ENCODE measurements around the gene ACTR6. TPM values are rescaled to one million over a fixed set of nuclear protein-coding genes. Genes with fewer than 3 reads are reported as not detected.
"Not testable (repeated sequence)": the region's sequence is repeated elsewhere in the genome, so short reads cannot be mapped to it uniquely, and the experiment has no call there.

ACTR6 gene
- total RNA-seq, 2 experiments from 2014 or later: 53.4 to 56.5 TPM

DNA sequence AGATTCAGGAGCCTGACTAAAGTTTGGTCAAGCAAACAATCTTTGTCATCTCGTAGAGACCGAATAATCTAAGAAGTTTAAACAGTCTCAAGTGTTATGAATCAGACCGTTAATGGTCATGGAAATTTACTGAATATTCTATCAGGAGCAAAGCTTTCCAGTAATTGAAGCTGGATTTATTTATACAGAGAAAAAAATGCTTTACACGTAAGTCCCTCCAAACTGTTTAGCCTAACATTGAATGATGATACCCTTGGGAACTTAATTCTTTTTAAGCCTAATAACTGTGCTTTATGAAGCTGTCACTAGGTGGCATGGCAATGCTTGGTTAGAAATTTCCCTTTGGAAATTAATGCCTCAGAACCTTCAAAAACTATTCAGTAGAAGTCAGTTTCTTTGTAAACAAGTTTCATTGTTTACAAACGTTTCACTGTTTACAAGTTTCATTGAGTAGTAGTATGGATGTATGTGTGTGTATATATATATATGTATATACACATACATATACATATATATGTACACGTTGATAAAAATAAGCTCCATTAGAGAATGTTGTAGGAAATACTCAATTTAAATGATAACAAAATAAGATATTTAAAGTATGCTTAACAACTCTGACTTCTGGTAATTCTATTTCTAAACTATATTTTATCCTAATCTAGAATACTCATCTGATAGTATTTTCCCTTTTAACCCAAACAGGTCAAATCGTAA lies 34.1 kb downstream of the ACTR6 start:
- ChIA-PET POLR2A (no interaction called here), CTCF (interaction anchor here (0.5 to 2.5 kb wide), 13 partner anchors 10 to 437 kb away, joined by 3 to 17 read pairs (median 4); partner anchors contain the start of genes DEPDC4 and SCYL2)
- no peaks in the 10 kb centered on the region for H3K36me3 Mint-ChIP-seq (ENCODE audit: low read depth)
- no peaks in the 10 kb centered on the region for H3K4me1 Mint-ChIP-seq
- DNase-seq: no peak
- H3K27me3 Mint-ChIP-seq: no peaks in the 10 kb centered on the region
- no peak overlapping the region for H3K4me3 Mint-ChIP-seq
- no peaks in the 10 kb centered on the region for H3K9me3 Mint-ChIP-seq
- H3K27ac Mint-ChIP-seq: no peak overlapping the region

DNA sequence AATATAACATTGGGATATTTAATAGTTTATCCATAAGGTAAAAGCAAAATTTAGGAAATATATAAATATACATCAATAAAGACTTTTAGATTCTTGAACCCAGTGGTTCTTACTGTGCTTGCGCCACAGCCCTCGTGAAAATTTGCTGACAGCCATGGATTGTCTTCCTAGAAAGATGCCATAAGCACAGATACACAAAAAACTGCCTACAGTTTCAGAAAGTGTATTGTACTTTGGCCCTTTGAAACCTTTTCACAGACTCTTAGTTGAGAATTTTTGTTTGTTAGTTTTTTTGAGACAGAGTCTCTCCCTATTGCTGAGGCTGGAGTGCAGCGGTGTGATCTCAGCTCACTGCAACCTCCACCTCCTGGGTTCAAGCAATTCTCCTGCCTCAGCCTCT lies 38.2 kb downstream of the ACTR6 start:
- Mint-ChIP-seq H3K36me3 (ENCODE audit: low read depth) (no peaks in the 10 kb centered on the region), H3K4me1 (no peaks in the 10 kb centered on the region), H3K9me3 (no peaks in the 10 kb centered on the region), H3K27me3 (no peaks in the 10 kb centered on the region), H3K4me3 (no peak overlapping the region), H3K27ac (no peak overlapping the region)
- CTCF ChIA-PET: no interaction called here
- DNase-seq: no peak
- POLR2A ChIA-PET: interaction anchor here (0.6 kb wide), 1 partner anchor 815 kb away, joined by 4 read pairs; no protein-coding TSS in a partner anchor

DNA sequence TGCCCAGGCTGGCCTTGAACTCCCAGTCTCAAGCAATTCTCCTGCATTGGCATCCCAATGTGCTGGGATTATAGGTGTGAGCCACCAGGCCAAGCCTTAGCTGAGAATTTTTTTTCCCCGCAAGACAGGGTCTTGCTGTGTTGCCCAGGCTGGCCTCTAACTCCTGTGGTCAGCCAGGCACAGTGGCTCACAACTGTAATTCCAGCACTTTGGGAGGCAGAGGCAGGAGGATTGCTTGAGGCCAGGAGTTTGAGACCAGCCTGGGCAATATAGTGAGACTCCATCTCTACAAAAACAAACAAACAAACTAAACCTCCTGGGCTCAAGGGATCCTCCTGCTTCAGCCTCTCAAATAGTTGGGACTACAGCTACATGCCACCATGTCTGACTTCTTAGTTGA lies 39.0 kb downstream of the ACTR6 start:
- Mint-ChIP-seq H3K36me3 (ENCODE audit: low read depth) (no peaks in the 10 kb centered on the region), H3K27me3 (no peaks in the 10 kb centered on the region), H3K4me1 (no peaks in the 10 kb centered on the region), H3K27ac (no peak overlapping the region), H3K9me3 (no peaks in the 10 kb centered on the region), H3K4me3 (no peak overlapping the region)
- ChIA-PET POLR2A (interaction anchor here (0.6 kb wide), 1 partner anchor 816 kb away, joined by 4 read pairs; no protein-coding TSS in a partner anchor), CTCF (no interaction called here)
- no peak for DNase-seq

DNA sequence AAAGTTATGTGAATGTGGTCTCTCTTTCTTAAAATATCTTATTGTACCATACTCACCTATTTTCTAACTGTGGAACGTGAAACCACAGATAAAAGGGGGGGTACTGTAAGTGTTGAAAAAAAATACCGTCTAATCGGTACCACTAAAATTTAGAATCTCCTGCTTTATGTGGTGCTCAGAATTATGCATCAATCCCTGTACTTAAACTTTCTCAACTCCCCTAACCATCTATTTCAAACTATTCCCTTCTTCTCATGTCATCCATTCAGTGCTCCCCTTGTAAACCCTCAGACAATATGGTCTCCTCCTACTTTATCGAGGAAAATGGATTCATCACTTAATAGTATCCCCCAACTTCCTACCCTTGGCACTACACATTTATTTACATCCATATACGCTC lies 42.5 kb downstream of the ACTR6 start:
- H3K4me1 Mint-ChIP-seq: no peaks in the 10 kb centered on the region
- H3K36me3 Mint-ChIP-seq (ENCODE audit: low read depth): no peaks in the 10 kb centered on the region
- H3K9me3 Mint-ChIP-seq: no peaks in the 10 kb centered on the region
- H3K27me3 Mint-ChIP-seq: no peaks in the 10 kb centered on the region
- H3K27ac Mint-ChIP-seq: no peak overlapping the region
- H3K4me3 Mint-ChIP-seq: no peak overlapping the region
- no peak for DNase-seq
- ChIA-PET POLR2A (no interaction called here), CTCF (interaction anchor here (0.9 kb wide), 1 partner anchor 88 kb away, joined by 3 read pairs; no protein-coding TSS in a partner anchor)

DNA sequence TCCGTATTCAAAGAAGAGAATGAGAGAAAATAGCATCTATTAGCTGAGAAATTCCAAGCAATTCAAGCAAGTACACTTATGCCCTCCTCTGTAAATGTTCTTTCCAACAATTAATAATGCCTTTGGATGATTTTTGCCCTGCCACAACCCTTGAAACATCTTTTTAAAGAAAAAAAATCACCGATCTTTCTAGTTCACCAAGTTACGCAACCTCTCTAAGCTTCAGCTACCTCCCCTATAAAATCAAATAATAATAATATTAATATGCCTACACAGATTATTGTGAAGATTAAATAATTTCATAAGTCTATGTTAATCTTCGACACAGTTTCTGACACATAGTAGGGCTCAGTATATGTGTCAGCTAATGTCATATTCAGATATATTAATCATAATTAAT lies 47.1 kb downstream of the ACTR6 start:
- no peak for DNase-seq
- Mint-ChIP-seq H3K9me3 (no peaks in the 10 kb centered on the region), H3K27me3 (no peaks in the 10 kb centered on the region), H3K4me1 (no peaks in the 10 kb centered on the region), H3K4me3 (no peak overlapping the region), H3K27ac (no peak overlapping the region), H3K36me3 (ENCODE audit: low read depth) (no peaks in the 10 kb centered on the region)
- ChIA-PET POLR2A (no interaction called here), CTCF (no interaction called here)

DNA sequence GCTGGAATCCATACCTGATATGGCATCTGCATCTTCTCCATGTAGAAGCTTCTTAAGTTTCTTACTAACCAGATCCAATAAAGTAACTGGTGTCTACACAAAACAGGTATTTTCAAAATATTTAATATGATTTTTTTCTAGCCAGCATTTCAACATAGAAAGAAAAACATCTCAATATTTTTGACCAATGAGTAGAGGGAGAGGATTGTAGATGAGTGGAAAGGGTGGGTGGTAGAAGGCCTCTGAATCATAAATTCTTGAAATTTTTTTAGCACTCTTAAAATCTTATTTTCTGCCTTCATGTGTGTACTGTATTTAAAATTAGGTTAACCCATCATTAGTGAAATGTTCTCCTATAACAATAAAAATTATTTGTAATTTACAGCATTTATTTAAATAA lies 48.3 kb downstream of the ACTR6 start:
- Mint-ChIP-seq H3K4me3 (no peak overlapping the region), H3K36me3 (ENCODE audit: low read depth) (no peaks in the 10 kb centered on the region), H3K4me1 (no peaks in the 10 kb centered on the region), H3K9me3 (no peaks in the 10 kb centered on the region), H3K27ac (no peak overlapping the region), H3K27me3 (no peaks in the 10 kb centered on the region)
- DNase-seq: no peak
- ChIA-PET CTCF (no interaction called here), POLR2A (no interaction called here)

DNA sequence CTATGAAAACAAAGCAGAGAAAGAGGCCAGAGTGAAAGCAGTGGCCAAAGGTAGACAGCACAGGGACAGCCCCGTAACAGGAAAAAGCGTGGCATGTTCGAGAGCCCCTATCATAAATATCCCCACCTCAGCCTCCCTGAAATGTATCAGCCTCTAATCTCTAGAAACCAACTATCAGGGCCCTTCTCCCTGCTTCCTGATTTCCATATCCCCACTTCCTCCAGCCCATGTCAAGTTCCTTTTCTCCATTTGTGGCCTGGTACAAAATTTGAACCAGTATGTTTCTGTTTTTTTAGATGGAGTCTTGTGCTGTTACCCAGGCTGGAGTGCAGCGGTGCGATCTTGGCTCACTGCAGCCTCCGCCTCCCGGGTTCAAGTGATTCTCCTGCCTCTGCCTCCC lies 49.3 kb downstream of the ACTR6 start:
- no peaks in the 10 kb centered on the region for H3K27me3 Mint-ChIP-seq
- ChIA-PET POLR2A (no interaction called here), CTCF (no interaction called here)
- H3K27ac Mint-ChIP-seq: no peak overlapping the region
- no peak for DNase-seq
- H3K4me3 Mint-ChIP-seq: no peak overlapping the region
- H3K9me3 Mint-ChIP-seq: no peaks in the 10 kb centered on the region
- H3K4me1 Mint-ChIP-seq: no peaks in the 10 kb centered on the region
- no peaks in the 10 kb centered on the region for H3K36me3 Mint-ChIP-seq (ENCODE audit: low read depth)

DNA sequence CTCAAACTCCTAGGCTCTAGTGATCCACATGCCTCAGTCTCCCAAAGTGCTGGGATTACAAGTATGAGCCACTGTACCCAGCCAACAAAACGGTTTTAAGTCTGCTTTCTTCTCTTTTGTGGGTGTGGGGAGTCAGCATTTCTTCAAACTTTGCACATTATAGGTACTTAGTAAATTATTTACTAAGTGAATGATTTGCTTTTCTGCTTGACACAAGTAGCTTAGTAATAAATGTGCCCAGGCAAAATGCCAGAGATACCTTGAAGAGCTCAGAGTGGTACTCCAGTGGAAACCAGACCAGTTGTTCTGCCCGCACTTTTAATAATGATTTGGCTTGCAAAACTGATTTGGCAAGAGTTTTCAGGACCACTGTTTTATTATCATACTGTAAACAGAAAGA lies 51.3 kb downstream of the ACTR6 start:
- H3K9me3 Mint-ChIP-seq: no peaks in the 10 kb centered on the region
- ChIA-PET POLR2A (interaction anchor here (0.6 kb wide), 1 partner anchor 1548 kb away, joined by 3 read pairs; no protein-coding TSS in a partner anchor), CTCF (no interaction called here)
- H3K27ac Mint-ChIP-seq: no peak overlapping the region
- DNase-seq: no peak
- H3K27me3 Mint-ChIP-seq: no peaks in the 10 kb centered on the region
- H3K36me3 Mint-ChIP-seq (ENCODE audit: low read depth): no peaks in the 10 kb centered on the region
- no peaks in the 10 kb centered on the region for H3K4me1 Mint-ChIP-seq
- H3K4me3 Mint-ChIP-seq: no peak overlapping the region

DNA sequence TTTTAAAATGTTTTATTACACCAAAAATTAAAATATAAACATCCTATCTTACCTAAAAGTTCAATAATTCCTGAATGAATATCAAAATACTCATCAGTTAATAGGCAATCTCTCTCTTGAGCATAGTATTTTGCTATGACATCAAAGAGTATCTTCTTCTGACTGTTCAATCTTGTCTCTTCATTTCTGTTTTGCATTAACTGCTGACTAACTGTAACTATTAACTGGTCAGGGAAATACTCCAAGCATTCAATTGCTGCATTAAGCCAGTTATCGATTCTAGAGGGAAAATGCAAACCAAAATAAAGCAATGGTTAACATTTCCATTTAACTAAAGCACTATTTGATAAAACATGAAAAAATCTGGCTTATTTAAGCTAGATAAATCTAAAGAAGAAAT lies 52.8 kb downstream of the ACTR6 start:
- Mint-ChIP-seq H3K4me1 (peaks cover 10% of the 10 kb centered on the region), H3K4me3 (no peak overlapping the region), H3K27me3 (no peaks in the 10 kb centered on the region), H3K27ac (no peak overlapping the region), H3K36me3 (ENCODE audit: low read depth) (no peaks in the 10 kb centered on the region), H3K9me3 (no peaks in the 10 kb centered on the region)
- POLR2A ChIA-PET: no interaction called here
- no peak for DNase-seq
- CTCF ChIA-PET: no interaction called here

DNA sequence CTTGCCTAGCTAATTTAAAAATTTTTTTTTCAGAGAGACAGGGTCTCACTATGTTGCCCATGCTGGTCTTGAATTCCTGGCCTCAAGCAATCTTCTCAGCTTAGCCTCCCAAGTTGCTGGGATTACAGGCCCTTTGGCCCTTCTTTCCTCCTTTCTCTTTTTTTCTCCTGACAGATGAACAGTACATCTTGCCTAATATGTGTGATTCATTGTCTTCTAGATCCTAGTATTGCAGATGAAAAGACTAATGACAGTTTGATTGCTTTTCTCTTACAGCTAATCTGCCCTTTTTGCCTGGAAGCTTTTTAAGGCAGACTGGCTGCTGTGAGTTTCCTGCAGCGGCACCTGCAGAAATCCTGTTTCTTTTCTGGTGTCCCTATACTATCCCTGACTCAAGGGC lies 54.3 kb downstream of the ACTR6 start:
- Mint-ChIP-seq H3K27ac (no peak overlapping the region), H3K4me3 (no peak overlapping the region), H3K27me3 (no peaks in the 10 kb centered on the region), H3K9me3 (no peaks in the 10 kb centered on the region), H3K36me3 (ENCODE audit: low read depth) (no peaks in the 10 kb centered on the region), H3K4me1 (peaks cover 13% of the 10 kb centered on the region)
- POLR2A ChIA-PET: interaction anchor here (0.5 kb wide), 1 partner anchor 11 kb away, joined by 3 read pairs; no protein-coding TSS in a partner anchor
- CTCF ChIA-PET: interaction anchor here (0.6 kb wide), 1 partner anchor 20 kb away, joined by 3 read pairs; no protein-coding TSS in a partner anchor
- no peak for DNase-seq

DNA sequence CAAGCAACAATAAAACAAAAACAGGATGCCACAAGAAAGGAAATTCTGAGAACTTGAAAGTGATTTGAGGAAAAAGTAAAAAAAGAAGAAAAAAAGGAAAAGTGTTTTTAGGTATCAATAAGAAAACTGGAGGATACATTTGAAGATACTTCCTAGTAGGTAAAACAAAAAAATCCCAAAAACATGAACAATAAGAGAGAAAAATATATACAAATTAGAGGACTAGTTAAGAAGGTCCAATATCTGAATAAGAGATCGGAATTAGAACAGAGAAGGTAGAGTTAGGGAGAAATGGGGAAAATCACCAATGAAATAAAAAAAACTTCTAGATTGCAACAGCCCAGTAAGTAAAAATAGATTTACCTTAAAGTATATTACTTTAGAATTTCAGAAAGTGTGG lies 57.5 kb downstream of the ACTR6 start:
- Mint-ChIP-seq H3K27ac (no peak overlapping the region), H3K4me1 (peaks cover 13% of the 10 kb centered on the region), H3K36me3 (ENCODE audit: low read depth) (no peaks in the 10 kb centered on the region), H3K27me3 (no peaks in the 10 kb centered on the region), H3K4me3 (no peak overlapping the region), H3K9me3 (no peaks in the 10 kb centered on the region)
- DNase-seq: no peak
- ChIA-PET POLR2A (no interaction called here), CTCF (no interaction called here)

DNA sequence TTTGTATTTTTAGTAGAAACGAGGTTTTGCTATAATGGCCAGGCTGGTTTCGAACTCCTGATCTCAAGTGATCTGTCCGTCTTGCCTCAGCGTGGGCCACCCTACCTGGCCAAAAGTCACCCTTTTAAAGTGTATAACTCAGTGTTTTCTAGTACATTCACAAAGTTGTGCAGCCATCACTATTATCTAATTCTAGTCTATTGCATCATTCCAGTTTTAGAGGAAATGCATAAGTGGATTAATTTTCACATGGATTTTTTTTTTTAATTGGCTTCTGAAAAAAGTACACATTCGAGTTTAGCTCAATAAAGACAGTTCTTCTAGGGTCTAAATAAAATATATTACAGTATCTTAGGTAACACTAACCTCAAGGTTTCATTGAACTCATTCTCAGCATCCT lies 62.5 kb downstream of the ACTR6 start:
- Mint-ChIP-seq H3K4me1 (peaks cover 14% of the 10 kb centered on the region), H3K27me3 (no peaks in the 10 kb centered on the region), H3K4me3 (no peak overlapping the region), H3K9me3 (no peaks in the 10 kb centered on the region), H3K27ac (no peak overlapping the region), H3K36me3 (ENCODE audit: low read depth) (no peaks in the 10 kb centered on the region)
- ChIA-PET CTCF (no interaction called here), POLR2A (no interaction called here)
- no peak for DNase-seq

DNA sequence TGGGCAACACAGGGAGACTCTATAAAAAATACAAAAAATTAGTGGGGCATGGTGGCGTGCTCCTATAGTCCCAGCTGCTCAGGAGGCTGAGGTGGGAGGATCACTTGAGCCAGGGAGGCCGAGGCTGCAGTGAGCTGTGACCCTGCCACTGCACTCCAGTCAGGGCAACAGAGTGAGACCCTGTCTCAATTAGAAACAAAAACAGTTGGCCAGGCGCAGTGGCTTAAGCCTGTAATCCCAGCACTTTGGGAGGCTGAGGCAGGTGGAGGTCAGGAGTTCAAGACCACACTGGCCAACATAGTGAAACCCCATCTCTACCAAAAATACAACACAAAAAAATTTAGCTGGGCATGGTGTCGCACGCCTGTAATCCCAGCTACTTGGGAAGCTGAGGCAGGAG lies 64.5 kb downstream of the ACTR6 start:
- H3K9me3 Mint-ChIP-seq; H3K36me3 Mint-ChIP-seq (ENCODE audit: low read depth); H3K27ac Mint-ChIP-seq; H3K4me3 Mint-ChIP-seq; DNase-seq; H3K27me3 Mint-ChIP-seq; CTCF ChIA-PET: not testable (repeated sequence)
- H3K4me1 Mint-ChIP-seq: peaks cover 24% of the 10 kb centered on the region
- POLR2A ChIA-PET: interaction anchor here (0.6 kb wide), 1 partner anchor 1014 kb away, joined by 4 read pairs; no protein-coding TSS in a partner anchor
